ENCODE measurements around the gene CPXM2.

GRCh38 chr10:123884351-123884906, 7.2 kb downstream of the CPXM2 start:
- TF ChIP-seq, protein P1, sequence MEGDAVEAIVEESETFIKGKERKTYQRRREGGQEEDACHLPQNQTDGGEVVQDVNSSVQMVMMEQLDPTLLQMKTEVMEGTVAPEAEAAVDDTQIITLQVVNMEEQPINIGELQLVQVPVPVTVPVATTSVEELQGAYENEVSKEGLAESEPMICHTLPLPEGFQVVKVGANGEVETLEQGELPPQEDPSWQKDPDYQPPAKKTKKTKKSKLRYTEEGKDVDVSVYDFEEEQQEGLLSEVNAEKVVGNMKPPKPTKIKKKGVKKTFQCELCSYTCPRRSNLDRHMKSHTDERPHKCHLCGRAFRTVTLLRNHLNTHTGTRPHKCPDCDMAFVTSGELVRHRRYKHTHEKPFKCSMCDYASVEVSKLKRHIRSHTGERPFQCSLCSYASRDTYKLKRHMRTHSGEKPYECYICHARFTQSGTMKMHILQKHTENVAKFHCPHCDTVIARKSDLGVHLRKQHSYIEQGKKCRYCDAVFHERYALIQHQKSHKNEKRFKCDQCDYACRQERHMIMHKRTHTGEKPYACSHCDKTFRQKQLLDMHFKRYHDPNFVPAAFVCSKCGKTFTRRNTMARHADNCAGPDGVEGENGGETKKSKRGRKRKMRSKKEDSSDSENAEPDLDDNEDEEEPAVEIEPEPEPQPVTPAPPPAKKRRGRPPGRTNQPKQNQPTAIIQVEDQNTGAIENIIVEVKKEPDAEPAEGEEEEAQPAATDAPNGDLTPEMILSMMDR (conservative IDR thresholded peaks at IDR 0.05; ENCODE audit: low read depth, low read length) = no peak
- no peak for TF ChIP-seq EZH2 (IDR thresholded peaks at IDR 0.05; ENCODE audit: low read length, unreplicated experiment)
- no peak for TF ChIP-seq EZH2phosphoT487 (IDR thresholded peaks at IDR 0.05; ENCODE audit: borderline replicate concordance, low read length)
